H1 (cell line): ENCODE results near the gene TRIM46. TPM values are rescaled to one million over a fixed set of nuclear protein-coding genes. Genes with fewer than 3 reads are reported as not detected.

Experiments used
- CTCF ChIA-PET: fragments of 300-600 bp; sonication (Branson Sonifier 250); formaldehyde crosslinking; loops from one replicate; lab custom pipeline; 2021; ENCODE audit not compliant: partially characterized antibody; lab: Charles Lee
- POLR2A ChIA-PET: fragments of 300-600 bp; sonication (Branson Sonifier 250); formaldehyde crosslinking; loops from one replicate; lab custom pipeline; 2021; ENCODE audit warnings: inconsistent platforms; ENCODE audit not compliant: partially characterized antibody; lab: Charles Lee
- DNase-seq, 2 experiments: peaks; one replicate each; pipeline versions ENCODE4 v3.0.0 to v3.0.0-alpha.2; 2010 to 2022; ENCODE audit warnings: low spot score in 2 of 2, low read depth in 1 of 2, mixed read lengths in 1 of 2
- FAIRE-seq: peaks from 2 replicates; lab custom pipeline; 2011; peaks lifted over from hg19 to GRCh38; lab: Jason Lieb, UNC
- H2AFZ ChIP-seq: 2 replicates; pipeline ENCODE4 v1.8.1; 2012; ENCODE audit warnings: low read length, inconsistent platforms
- H2AK5ac ChIP-seq: 2 replicates; pipeline ENCODE4 v1.6.1; 2013; ENCODE audit warnings: low read depth, low read length
- H2BK120ac ChIP-seq: replicated peaks from 2 replicates; pipeline ENCODE3; 2013; ENCODE audit warnings: low read depth, low read length, inconsistent platforms
- H2BK12ac ChIP-seq: 2 replicates; pipeline ENCODE4 v1.6.1; 2013; ENCODE audit warnings: low read depth, low read length
- H2BK15ac ChIP-seq: 2 replicates; pipeline ENCODE4 v1.6.1; 2013; ENCODE audit warnings: low read length
- H2BK20ac ChIP-seq: 2 replicates; pipeline ENCODE4 v1.6.1; 2013; ENCODE audit warnings: low read length
- H2BK5ac ChIP-seq: 2 replicates; pipeline ENCODE4 v1.6.1; 2013; ENCODE audit warnings: low read depth, low read length
- H3K14ac ChIP-seq: 2 replicates; pipeline ENCODE4 v1.6.1; 2013; ENCODE audit warnings: inconsistent platforms; ENCODE audit not compliant: insufficient read length
- H3K18ac ChIP-seq: 2 replicates; pipeline ENCODE4 v1.6.1; 2013; ENCODE audit warnings: low read length; ENCODE audit errors: extremely low read depth
- H3K23ac ChIP-seq: 2 replicates; pipeline ENCODE4 v1.6.1; 2013; ENCODE audit warnings: inconsistent platforms; ENCODE audit not compliant: insufficient read length
- H3K23me2 ChIP-seq: 2 replicates; pipeline ENCODE4 v1.6.1; 2013; ENCODE audit warnings: low read depth, low read length
- H3K27ac ChIP-seq: 2 replicates; pipeline ENCODE4 v1.6.1; 2011; ENCODE audit warnings: low read depth, low read length, inconsistent platforms
- H3K27me3 ChIP-seq, 4 experiments: replicated peaks in 1 of 4; 1 replicate in 1 of 4; 2 replicates in 3 of 4; pipeline versions ENCODE4 v1.6.1 to v1.8.1; 2011 to 2013; ENCODE audit warnings: low read length in 3 of 4, mild to moderate bottlenecking in 3 of 4, inconsistent platforms in 2 of 4, mixed read lengths in 2 of 4, moderate library complexity in 1 of 4; ENCODE audit not compliant: control insufficient read depth in 3 of 4, insufficient read depth in 3 of 4; ENCODE audit errors: extremely low read depth in 1 of 4
- H3K36me3 ChIP-seq, 4 experiments: 2 replicates each; pipeline versions ENCODE4 v1.6.1 to v1.8.1; 2011 to 2013; ENCODE audit warnings: mild to moderate bottlenecking in 4 of 4, low read length in 3 of 4, moderate library complexity in 2 of 4, control low read depth in 1 of 4, inconsistent platforms in 1 of 4; ENCODE audit not compliant: insufficient read depth in 4 of 4, control insufficient read depth in 2 of 4
- H3K4ac ChIP-seq: replicated peaks from 2 replicates; pipeline ENCODE3; 2013; ENCODE audit warnings: low read length, low read depth, mixed read lengths, inconsistent platforms; ENCODE audit not compliant: insufficient read length
- H3K4me1 ChIP-seq, 4 experiments: replicated peaks in 1 of 4; 1 replicate in 1 of 4; 2 replicates in 3 of 4; pipeline versions ENCODE4 v1.6.1 to v1.8.1; 2011 to 2013; ENCODE audit warnings: low read length in 3 of 4, inconsistent platforms in 2 of 4, mixed read lengths in 1 of 4; ENCODE audit not compliant: insufficient read depth in 4 of 4, control insufficient read depth in 3 of 4
- H3K4me2 ChIP-seq, 2 experiments: 2 replicates each; pipeline versions ENCODE4 v1.6.1 to v1.8.1; 2011 to 2013; ENCODE audit warnings: low read depth in 2 of 2, low read length in 2 of 2, control low read depth in 1 of 2, inconsistent platforms in 1 of 2, mild to moderate bottlenecking in 1 of 2; ENCODE audit not compliant: insufficient read depth in 1 of 2
- H3K4me3 ChIP-seq, 4 experiments: fragments of 200-600, 300-600 bp in 1 of 4; sonication (generic), shearing (Covaris generic), sonication (Bioruptor Twin) in 1 of 4; 2 replicates each; pipeline versions ENCODE4 v1.5.1 to v1.8.1; 2011 to 2016; ENCODE audit warnings: low read length in 4 of 4, low read depth in 3 of 4, control low read depth in 2 of 4, inconsistent platforms in 2 of 4, mild to moderate bottlenecking in 2 of 4, mixed read lengths in 1 of 4, moderate library complexity in 1 of 4; ENCODE audit not compliant: insufficient read depth in 2 of 4; ENCODE audit errors: extremely low read depth in 1 of 4
- H3K56ac ChIP-seq: replicated peaks from 2 replicates; pipeline ENCODE3; 2013; ENCODE audit warnings: low read depth, mild to moderate bottlenecking, mixed read lengths, low read length, inconsistent platforms; ENCODE audit not compliant: insufficient read length
- H3K79me1 ChIP-seq: 2 replicates; pipeline ENCODE4 v1.6.1; 2013; ENCODE audit warnings: low read depth, low read length, control low read depth
- H3K79me2 ChIP-seq, 2 experiments: 2 replicates each; pipeline versions ENCODE4 v1.6.1 to v1.8.1; 2012 to 2013; ENCODE audit warnings: low read length in 2 of 2, mild to moderate bottlenecking in 2 of 2, inconsistent platforms in 1 of 2; ENCODE audit not compliant: insufficient read depth in 2 of 2, control insufficient read depth in 1 of 2
- H3K9ac ChIP-seq, 4 experiments: replicated peaks in 1 of 4; 1 replicate in 1 of 4; 2 replicates in 3 of 4; pipeline versions ENCODE4 v1.6.1 to v1.8.1; 2011 to 2013; ENCODE audit warnings: low read depth in 3 of 4, low read length in 3 of 4, control low read depth in 2 of 4, mild to moderate bottlenecking in 2 of 4, moderate library complexity in 2 of 4, inconsistent platforms in 1 of 4; ENCODE audit errors: extremely low read depth in 1 of 4
- H3K9me3 ChIP-seq, 2 experiments: 2 replicates each; pipeline versions ENCODE4 v1.6.1 to v1.8.1; 2012 to 2013; ENCODE audit warnings: mild to moderate bottlenecking in 2 of 2, moderate library complexity in 2 of 2, control low read depth in 1 of 2, inconsistent platforms in 1 of 2, low read depth in 1 of 2, low read length in 1 of 2, mixed read lengths in 1 of 2; ENCODE audit not compliant: insufficient read depth in 2 of 2
- H4K20me1 ChIP-seq, 2 experiments: replicated peaks in 1 of 2; 2 replicates each; pipeline versions ENCODE3 to v1.8.1; 2011 to 2013; ENCODE audit warnings: inconsistent platforms in 2 of 2, low read length in 2 of 2, mild to moderate bottlenecking in 1 of 2; ENCODE audit not compliant: insufficient read depth in 2 of 2, control insufficient read depth in 1 of 2
- H4K5ac ChIP-seq: 2 replicates; pipeline ENCODE4 v1.6.1; 2013; ENCODE audit warnings: low read length, low read depth, mixed read lengths, inconsistent platforms; ENCODE audit not compliant: insufficient read length
- H4K8ac ChIP-seq: 2 replicates; pipeline ENCODE4 v1.8.0; 2013; ENCODE audit warnings: mild to moderate bottlenecking, moderate library complexity, low read length, inconsistent platforms; ENCODE audit not compliant: insufficient read depth; ENCODE audit errors: extremely low read depth
- H4K91ac ChIP-seq: replicated peaks from 2 replicates; pipeline ENCODE3; 2013; ENCODE audit warnings: low read length, mixed read lengths, inconsistent platforms; ENCODE audit not compliant: insufficient read length
- HDAC2 ChIP-seq, 2 experiments: fragments of 300-600 bp in 1 of 2; sonication (generic) in 1 of 2; IDR thresholded peaks; 2 replicates each; pipeline ENCODE4 v1.6.1; 2011 to 2012; ENCODE audit warnings: low read depth in 2 of 2, low read length in 2 of 2, mild to moderate bottlenecking in 2 of 2, moderate library complexity in 2 of 2, borderline replicate concordance in 1 of 2, inconsistent platforms in 1 of 2
- PHF8 ChIP-seq: fragments of 200-600 bp; sonication (generic); conservative IDR thresholded peaks from 2 replicates; pipeline ENCODE4 v1.7.1; 2012; ENCODE audit warnings: low read depth, mild to moderate bottlenecking, inconsistent platforms, low read length, moderate library complexity
- RFX5 ChIP-seq: IDR thresholded peaks from 2 replicates; pipeline ENCODE4 v1.6.1; 2011; ENCODE audit warnings: low read depth, low read length, improper control_type of control experiment, borderline replicate concordance
- TAF1 ChIP-seq: IDR thresholded peaks from 2 replicates; pipeline ENCODE4 v1.6.1; 2011; ENCODE audit warnings: mild to moderate bottlenecking, low read depth, low read length
- TBP ChIP-seq: IDR thresholded peaks from 2 replicates; pipeline ENCODE4 v1.6.1; 2011; ENCODE audit warnings: low read depth, low read length, improper control_type of control experiment
- WGBS, 2 experiments: shearing (Covaris generic) in 1 of 2; methylation state at CpG; one replicate each; pipeline versions ENCODE4 v1.1.6 to v1.1.7; 2013 to 2015; ENCODE audit warnings: low lambda C conversion rate in 2 of 2, mixed read lengths in 2 of 2, inconsistent platforms in 1 of 2, low coverage in 1 of 2, missing lambda C conversion rate in 1 of 2; ENCODE audit not compliant: insufficient replicate concordance in 2 of 2, insufficient coverage in 1 of 2, insufficient read length in 1 of 2; ENCODE audit errors: extremely low coverage in 1 of 2, missing lambda C conversion rate in 1 of 2; 5-methylcytosine and 5-hydroxymethylcytosine counted together
- polyA plus RNA-seq, 7 experiments: library from polyadenylated mRNA; depleted of rRNA in 3 of 7; stranded (reverse) in 5 of 7; unstranded in 2 of 7; fragments of >200 nt in 5 of 7; fragments of 200-250 nt in 2 of 7; gene quantifications; 1 replicate in 5 of 7; 2 replicates in 1 of 7; 4 replicates in 1 of 7; pipeline versions ENCODE4 v1.2.1 to v1.2.3, GENCODE V29; 2011 to 2013; ENCODE audit warnings: missing spikeins in 2 of 7, mixed read lengths in 2 of 7
- total RNA-seq: library from RNA; stranded (reverse); fragmentation: NEBNext Ultra II Directional; extraction: Animal tissue kit (Norgen Biotek cat#: 25700); gene quantifications from 2 replicates; pipeline ENCODE4 v1.2.1, GENCODE V29; 2021
- TF ChIP-seq, protein P1 (sequence below): IDR thresholded peaks from 2 replicates; pipeline ENCODE4 v1.6.1; 2012; ENCODE audit warnings: inconsistent platforms

TRIM46 gene
- total and polyA plus RNA-seq, 2 of the 8 experiments (the other 6 are each of a cell fraction or from before 2014, with no cell fraction given): 15.5 to 21.6 TPM

DNA sequence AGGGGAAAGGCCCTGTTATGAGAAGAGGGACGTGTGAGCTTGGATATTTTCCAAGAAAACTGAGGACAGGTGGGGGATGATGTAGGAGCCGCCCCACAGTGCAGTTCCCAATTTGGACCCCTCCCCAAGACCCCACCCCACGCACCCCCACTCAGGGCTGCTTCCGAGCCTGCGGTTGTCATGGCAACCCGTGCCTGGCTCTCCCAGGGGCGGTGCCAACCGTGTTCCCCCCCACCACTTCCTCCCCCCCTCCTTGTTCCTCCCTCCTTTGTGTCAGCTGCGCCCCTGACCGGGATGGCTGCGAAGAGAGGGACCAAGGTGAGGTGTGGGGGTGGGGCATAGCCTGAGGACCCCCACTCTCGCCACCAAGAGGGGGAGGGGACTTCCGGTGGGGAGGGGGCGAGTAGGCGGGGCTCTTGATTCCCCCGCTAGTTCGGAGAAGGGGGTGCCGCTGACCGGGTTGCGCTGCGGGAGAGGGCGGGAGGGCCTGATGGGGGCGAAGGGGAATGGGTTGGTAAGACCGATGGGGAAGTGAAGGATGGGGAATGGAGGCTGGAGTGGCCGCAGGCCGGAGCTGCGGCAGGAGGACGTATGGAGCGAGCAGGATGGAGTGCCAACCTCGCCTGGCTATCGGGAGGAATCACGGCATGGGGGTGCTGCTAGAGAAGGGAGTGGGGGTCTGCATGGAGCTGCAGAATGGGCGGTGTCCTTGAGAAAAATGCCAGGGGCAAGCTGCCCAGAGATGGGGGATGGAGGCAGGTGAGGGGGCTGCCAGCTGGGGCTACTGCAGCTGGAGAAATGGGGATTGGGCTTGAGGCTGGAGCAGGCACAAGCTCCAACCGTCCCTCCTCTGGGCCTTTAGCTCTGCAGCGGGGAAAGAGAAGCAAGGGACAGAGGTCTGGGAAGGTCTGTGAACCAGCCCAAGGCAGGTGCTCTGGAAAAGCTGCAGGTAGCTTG, 953 bp downstream of the TRIM46 start:
- DNase-seq: peak in 1 of 2 experiments; percentile 86
- H3K36me3 ChIP-seq: peaks cover 17 to 31% (median 26%) of the 10 kb centered on the region in 4 experiments
- FAIRE-seq: no peak
- H3K18ac ChIP-seq: peak overlapping the region; percentile 95
- H2BK15ac ChIP-seq: peak overlapping the region; percentile 81
- H3K4me2 ChIP-seq: peak overlapping the region; percentile 37 to 90
- H3K79me2 ChIP-seq: peaks cover 0 to 16% of the 10 kb centered on the region in 2 experiments; a peak in 2 of 4 replicates
- H4K20me1 ChIP-seq: peaks cover 8% of the 10 kb centered on the region in 2 experiments
- no peak overlapping the region for H2AFZ ChIP-seq
- peak overlapping the region; percentile 3; the same call in 1 of the 2 replicates for H2AK5ac ChIP-seq
- H3K23ac ChIP-seq: no peak overlapping the region
- no peak overlapping the region; the same call in 1 of the 2 replicates for H2BK12ac ChIP-seq
- WGBS, 2 experiments: 7% methylated on average over 13 of the region's 35 CpGs; no CpG with 5 or more reads in 1 of the 2 experiments
- H3K23me2 ChIP-seq: peaks cover 10% of the 10 kb centered on the region; the same call in 1 of the 2 replicates
- no peak overlapping the region for H3K27ac ChIP-seq
- H4K91ac ChIP-seq: peak overlapping the region; percentile 99
- peak overlapping the region; percentile 96 for H4K5ac ChIP-seq
- peak overlapping the region; percentile 88 for H2BK5ac ChIP-seq
- H3K4ac ChIP-seq: peak overlapping the region; percentile 86
- H2BK20ac ChIP-seq: peak overlapping the region; percentile 80
- H3K4me3 ChIP-seq: peak overlapping the region; percentile 70 to 95 (median 86)
- H3K9ac ChIP-seq: peak overlapping the region in 1 of 4 experiments; percentile 12; a peak in 2 of 7 replicates
- H4K8ac ChIP-seq: no peak overlapping the region; the same call in 1 of the 2 replicates
- H3K14ac ChIP-seq: no peak overlapping the region
- H3K79me1 ChIP-seq: no peaks in the 10 kb centered on the region; the same call in 1 of the 2 replicates
- no peaks in the 10 kb centered on the region for H3K27me3 ChIP-seq
- H3K9me3 ChIP-seq: no peaks in the 10 kb centered on the region
- POLR2A ChIA-PET: interaction anchor here (0.6 to 20.5 kb wide), 11 partner anchors 8 to 168 kb away, joined by 3 to 512 read pairs (median 3); partner anchors contain the start of genes EFNA4, MTX1 and THBS3
- peaks cover 3 to 23% (median 8%) of the 10 kb centered on the region in 4 experiments; a peak in 6 of 7 replicates for H3K4me1 ChIP-seq
- peak overlapping the region; percentile 83 for H3K56ac ChIP-seq
- peak overlapping the region; percentile 91 for H2BK120ac ChIP-seq
- CTCF ChIA-PET: interaction anchor here (0.7 to 12.4 kb wide), 21 partner anchors 8 to 417 kb away, joined by 3 to 215 read pairs (median 5); partner anchors contain the start of genes ADAM15, DPM3, EFNA1 and SLC50A1
- TF ChIP-seq RFX5 (no peak), PHF8 (0 out of 2 replicates have a peak, but pooled peaks have one; percentile 3), TBP (0 out of 2 replicates have a peak, but pooled peaks have one; percentile 10), TAF1 (0 out of 2 replicates have a peak, but pooled peaks have one; percentile 15), HDAC2 (IDR thresholded peaks at IDR 0.05; ENCODE audit: borderline replicate concordance in 1 of 2, low read depth in 2 of 2, low read length in 2 of 2) (peak in 1 of 2 experiments; percentile 81; a peak in 1 of 4 replicates)
- TF ChIP-seq, protein P1, sequence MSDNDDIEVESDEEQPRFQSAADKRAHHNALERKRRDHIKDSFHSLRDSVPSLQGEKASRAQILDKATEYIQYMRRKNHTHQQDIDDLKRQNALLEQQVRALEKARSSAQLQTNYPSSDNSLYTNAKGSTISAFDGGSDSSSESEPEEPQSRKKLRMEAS: 0 out of 2 replicates have a peak, but pooled peaks have one; percentile 4
